ENCODE data around the gene MYH7B. TPM values are rescaled to one million over a fixed set of nuclear protein-coding genes. Genes with fewer than 3 reads are reported as not detected.

Gene MYH7B
- total and polyA plus RNA-seq, 2 donors (not counting 3 experiments of a cell fraction or from before 2014, with no cell fraction given) = 0.03 TPM; not detected in 1

GRCh38 chr20:35000311-35000921 is 44.7 kb downstream of the MYH7B start:
- Histone ChIP-seq H2AFZ (ENCODE audit: low read depth, low read length) (no peak overlapping the region), H3K4me1 (ENCODE audit: control insufficient read depth, extremely low read depth, insufficient read depth, low read length) (no peaks in the 10 kb centered on the region), H3K9me3 (replicated peaks; ENCODE audit: control insufficient read depth, insufficient read depth, low read length) (no peaks in the 10 kb centered on the region), H4K20me1 (replicated peaks; ENCODE audit: control insufficient read depth, extremely low read depth, insufficient read depth, low read length) (no peaks in the 10 kb centered on the region), H3K36me3 (ENCODE audit: control insufficient read depth in 2 of 2, extremely low read depth in 1 of 2, insufficient read depth in 2 of 2, low read length in 2 of 2) (peaks cover 3 to 87% of the 10 kb centered on the region in 2 experiments), H3K9me1 (replicated peaks; ENCODE audit: control insufficient read depth, extremely low read depth, insufficient read depth, low read length) (no peaks in the 10 kb centered on the region), H3K4me3 (replicated peaks in 1 of 3; ENCODE audit: insufficient read depth in 1 of 3, low read depth in 1 of 3, low read length in 3 of 3) (no peak overlapping the region), H3K79me2 (ENCODE audit: control insufficient read depth, insufficient read depth, low read length) (no peaks in the 10 kb centered on the region), H3K27me3 (ENCODE audit: control insufficient read depth in 2 of 2, insufficient read depth in 2 of 2, low read length in 2 of 2) (no peaks in the 10 kb centered on the region), H3K4me2 (ENCODE audit: insufficient read depth, low read length) (no peak overlapping the region), H3K27ac (ENCODE audit: insufficient read depth, low read depth, low read length) (no peak overlapping the region), H3K9ac (replicated peaks; ENCODE audit: extremely low read depth, insufficient read depth, low read length) (no peak overlapping the region)
- BruUV-seq (replicated peaks) = no TSS peak
- dilution Hi-C loops (cut with MboI; ENCODE audit: extremely low pct_ligation_motif_present, low sequenced_read_pairs) (no loop called here), intact Hi-C loops (cut with micrococcal nuclease) (no loop called here)
- DNase-seq (ENCODE audit: low read depth, low spot score) = no peak
- no peak for FAIRE-seq
- ChIA-PET CTCF (interaction anchor here (0.6 to 3.8 kb wide), 7 partner anchors 17 to 165 kb away, joined by 3 to 31 read pairs (median 3); partner anchors contain the start of gene GGT7), POLR2A (interaction anchor here (0.5 to 1.1 kb wide), 2 partner anchors 17 to 124 kb away, joined by 3 read pairs; partner anchors contain the start of gene ACSS2)
- TF ChIP-seq JUN (IDR thresholded peaks at IDR 0.05; ENCODE audit: borderline replicate concordance, insufficient read depth, insufficient read length, low read depth) (no peak), MAX (IDR thresholded peaks at IDR 0.05; ENCODE audit: insufficient read depth, insufficient read length) (no peak), FOS (IDR thresholded peaks at IDR 0.05; ENCODE audit: borderline replicate concordance, insufficient read depth, low read length) (no peak), POLR2AphosphoS5 (IDR thresholded peaks at IDR 0.05; ENCODE audit: insufficient read depth, low read depth, low read length) (no peak), EZH2 (IDR thresholded peaks at IDR 0.05; ENCODE audit: borderline replicate concordance, low read depth, low read length, severe bottlenecking) (no peak), MYC (IDR thresholded peaks at IDR 0.05; ENCODE audit: low read depth, low read length) (no peak), GATA2 (IDR thresholded peaks at IDR 0.05; ENCODE audit: insufficient read depth, insufficient read length, low read depth, low read length) (no peak), CTCF (IDR thresholded peaks at IDR 0.05; ENCODE audit: extremely low read depth in 1 of 2, insufficient read depth in 1 of 2, low read depth in 1 of 2, low read length in 2 of 2) (no peak), POLR2A (IDR thresholded peaks at IDR 0.05; ENCODE audit: low read depth, low read length) (no peak)
